T-helper 17 cell (primary cell): ENCODE results near the gene MTCH1. TPM values are rescaled to one million over a fixed set of nuclear protein-coding genes. Genes with fewer than 3 reads are reported as not detected.

Experiments used
- ATAC-seq: fragments of 150-1000 bp; cut with Tn5 transposase; 2 replicates; pipeline ENCODE4 v1.10.0; 2021; ENCODE audit warnings: mild to moderate bottlenecking, moderate library complexity
- DNase-seq, 3 donors: peaks; one replicate each; pipeline versions ENCODE4 v3.0.0 to v3.0.0-alpha.2; 2020 to 2021
- H3K9me3 ChIP-seq: one replicate; pipeline ENCODE4 v1.7.0; 2013; ENCODE audit warnings: low read length, mild to moderate bottlenecking; ENCODE audit not compliant: control insufficient read depth, poor library complexity, severe bottlenecking
- H3K27ac Mint-ChIP-seq: one replicate; pipeline ENCODE4 v1.8.0; 2022; ENCODE audit warnings: mild to moderate bottlenecking, moderate library complexity, mixed read lengths
- H3K27me3 Mint-ChIP-seq: one replicate; pipeline ENCODE4 v1.8.0; 2022; ENCODE audit warnings: mixed read lengths
- H3K36me3 Mint-ChIP-seq: one replicate; pipeline ENCODE4 v1.8.0; 2022; ENCODE audit warnings: low read depth, mixed read lengths
- H3K4me1 Mint-ChIP-seq: one replicate; pipeline ENCODE4 v1.8.0; 2022; ENCODE audit warnings: mild to moderate bottlenecking, mixed read lengths
- H3K4me3 Mint-ChIP-seq: one replicate; pipeline ENCODE4 v1.8.0; 2022; ENCODE audit warnings: mild to moderate bottlenecking, moderate library complexity, mixed read lengths
- total RNA-seq, 4 donors: library from RNA in 2 of 4; stranded (reverse) in 2 of 4; gene quantifications; one replicate each; pipeline ENCODE4 v1.2.3 and lab custom pipeline; 2022 to 2026

Gene MTCH1
- total RNA-seq, 2 donors from 2014 or later: 194 to 202 TPM

DNA sequence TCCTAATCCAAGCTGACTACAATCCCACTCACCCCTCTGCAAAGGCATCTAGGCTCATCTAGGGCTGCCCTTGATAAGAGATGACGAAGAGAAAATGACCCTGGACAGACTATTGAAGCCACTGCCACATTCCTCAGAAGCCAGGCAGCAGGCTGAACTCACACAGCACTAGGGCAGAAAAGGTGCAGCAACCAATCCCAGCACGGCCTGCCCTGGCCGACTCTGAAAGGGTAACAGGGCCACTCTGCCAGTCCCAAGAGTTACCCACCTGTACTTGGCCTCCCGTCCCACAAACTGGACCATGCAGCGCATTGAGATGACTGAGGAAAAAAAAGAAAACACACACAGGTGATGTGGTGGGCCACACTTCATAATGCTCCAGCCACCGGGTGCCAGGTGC, 9.1 kb downstream of the MTCH1 start:
- H3K9me3 ChIP-seq: no peaks in the 10 kb centered on the region
- Mint-ChIP-seq H3K4me1 (peaks cover 27% of the 10 kb centered on the region), H3K36me3 (peaks cover 5% of the 10 kb centered on the region), H3K4me3 (no peak overlapping the region), H3K27me3 (no peaks in the 10 kb centered on the region), H3K27ac (no peak overlapping the region)
- DNase-seq (no peak), ATAC-seq (no peak)

DNA sequence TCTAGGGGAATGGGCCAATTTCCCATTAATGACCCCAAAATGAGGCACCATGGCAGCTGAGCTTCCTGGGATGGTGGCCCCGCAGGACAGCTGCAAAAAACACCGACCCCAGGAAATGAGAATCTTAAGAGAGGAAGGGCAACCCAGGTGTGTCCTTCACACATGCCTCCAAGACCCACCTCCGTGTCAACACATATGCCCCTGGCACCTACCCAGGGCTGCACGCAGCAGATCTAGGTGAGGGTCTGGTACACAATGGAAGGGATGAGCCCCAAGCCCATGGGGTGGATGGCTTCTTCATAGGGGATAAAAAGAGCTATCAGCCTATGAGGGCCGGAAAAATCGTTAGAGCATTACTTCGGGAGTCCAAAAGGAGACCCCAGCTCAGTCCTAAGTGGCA, 9.5 kb downstream of the MTCH1 start:
- no peaks in the 10 kb centered on the region for H3K9me3 ChIP-seq
- H3K4me3 Mint-ChIP-seq: no peak overlapping the region
- H3K27ac Mint-ChIP-seq: peak overlapping the region; percentile 79
- ATAC-seq: no peak
- no peaks in the 10 kb centered on the region for H3K27me3 Mint-ChIP-seq
- DNase-seq: no peak
- peaks cover 23% of the 10 kb centered on the region for H3K4me1 Mint-ChIP-seq
- peaks cover 3% of the 10 kb centered on the region for H3K36me3 Mint-ChIP-seq

DNA sequence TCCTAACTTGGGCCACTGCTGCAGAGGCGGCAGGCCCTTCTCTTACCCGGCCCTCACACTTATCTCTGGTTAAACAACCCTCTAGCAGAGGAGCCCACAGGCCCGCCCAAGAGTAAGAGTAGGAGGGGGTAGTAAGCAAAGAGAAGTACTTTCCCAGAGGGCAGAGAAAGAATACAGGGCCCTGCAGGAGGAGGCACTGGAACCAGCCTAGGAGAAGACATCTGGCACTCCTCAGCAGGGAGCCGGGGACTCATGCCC, 10.1 kb downstream of the MTCH1 start:
- ATAC-seq (no peak), DNase-seq (no peak)
- Mint-ChIP-seq H3K27ac (peak overlapping the region; percentile 79), H3K27me3 (no peaks in the 10 kb centered on the region), H3K36me3 (peaks cover 3% of the 10 kb centered on the region), H3K4me1 (peaks cover 19% of the 10 kb centered on the region), H3K4me3 (no peak overlapping the region)
- H3K9me3 ChIP-seq: no peaks in the 10 kb centered on the region

DNA sequence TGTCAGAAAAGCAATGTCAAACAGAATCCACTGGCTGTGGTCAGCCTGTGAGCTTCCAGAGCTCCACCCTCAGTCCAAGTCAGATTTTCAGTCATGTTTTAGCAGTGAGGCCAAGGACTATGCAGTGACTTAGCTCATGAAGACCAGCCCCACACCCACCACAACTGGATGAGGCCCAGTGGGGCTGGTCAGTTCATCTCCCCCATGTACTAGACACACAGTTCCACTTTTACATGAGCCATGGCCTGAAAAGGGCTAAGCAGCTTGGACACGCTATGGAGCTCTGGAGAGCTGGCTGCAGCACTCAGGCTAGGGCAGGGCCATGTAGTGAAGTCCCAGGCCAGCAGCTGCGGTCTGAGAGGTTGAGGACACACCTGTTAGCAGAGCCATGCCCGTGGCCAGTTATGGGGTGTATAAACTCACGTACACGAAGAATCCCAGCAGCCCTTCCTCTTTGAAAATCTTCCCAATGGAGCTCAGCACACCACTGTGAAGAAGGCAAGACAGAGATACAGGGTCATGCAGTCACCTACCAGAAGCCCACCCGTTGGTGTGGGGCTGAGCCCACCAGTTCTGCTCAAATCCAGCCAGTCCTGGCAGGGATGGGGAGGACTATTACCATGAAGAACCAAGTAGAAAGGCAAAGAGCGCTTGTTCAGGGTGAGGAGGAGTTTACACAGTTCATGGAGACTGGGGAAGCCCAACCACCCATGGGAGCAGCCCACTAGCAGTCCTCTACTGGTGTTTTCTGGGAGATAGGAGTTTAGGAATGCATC, 10.6 kb downstream of the MTCH1 start:
- H3K36me3 Mint-ChIP-seq: peaks cover 3% of the 10 kb centered on the region
- no peak overlapping the region for H3K4me3 Mint-ChIP-seq
- no peaks in the 10 kb centered on the region for H3K9me3 ChIP-seq
- H3K27ac Mint-ChIP-seq: peak overlapping the region; percentile 79
- ATAC-seq: no peak
- peaks cover 16% of the 10 kb centered on the region for H3K4me1 Mint-ChIP-seq
- no peaks in the 10 kb centered on the region for H3K27me3 Mint-ChIP-seq
- DNase-seq: no peak

DNA sequence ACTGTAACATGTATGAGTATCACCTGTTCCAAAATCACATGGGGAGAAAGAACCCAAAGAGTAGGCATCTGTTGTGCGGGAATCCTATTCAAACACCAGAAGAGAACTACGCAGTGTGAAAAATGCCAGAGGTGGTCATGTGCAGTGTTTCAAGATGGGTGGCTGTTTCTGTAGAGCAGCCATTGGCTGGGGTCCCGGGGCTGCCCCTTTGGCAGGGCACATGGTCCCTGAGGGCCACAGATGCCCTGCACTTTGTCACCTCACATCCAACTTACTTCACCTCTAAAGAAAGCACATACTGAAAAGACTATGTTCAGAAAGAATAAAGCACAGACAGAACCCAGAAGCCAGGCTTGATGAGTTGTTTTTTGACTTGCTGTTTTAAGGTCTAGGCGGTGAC, 12.3 kb downstream of the MTCH1 start:
- Mint-ChIP-seq H3K36me3 (peaks cover 5% of the 10 kb centered on the region), H3K27ac (no peak overlapping the region), H3K4me1 (peaks cover 7% of the 10 kb centered on the region)

DNA sequence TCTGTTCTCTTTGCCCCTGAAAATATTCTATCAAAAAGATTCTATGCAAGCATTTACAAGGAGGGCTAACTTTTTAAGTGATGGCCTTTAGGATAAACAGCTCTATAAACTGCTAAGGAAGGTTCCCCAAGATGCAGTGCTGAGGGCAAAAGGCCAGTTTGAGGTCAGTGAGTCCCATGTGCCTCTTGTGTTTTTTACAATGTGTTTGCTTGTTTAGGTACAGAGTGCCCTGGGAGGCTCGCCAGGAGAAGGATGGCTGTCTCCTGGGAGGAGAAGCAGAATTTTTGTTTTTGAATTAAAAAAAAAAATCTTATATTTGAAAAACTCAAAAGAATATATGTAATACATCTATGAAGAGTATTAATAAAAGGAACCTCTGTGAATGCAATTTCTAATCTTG, 12.8 kb downstream of the MTCH1 start:
- H3K27ac Mint-ChIP-seq: no peak overlapping the region
- ATAC-seq: no peak
- no peak for DNase-seq
- H3K36me3 Mint-ChIP-seq: peaks cover 6% of the 10 kb centered on the region
- H3K9me3 ChIP-seq: no peaks in the 10 kb centered on the region
- H3K4me3 Mint-ChIP-seq: no peak overlapping the region
- no peaks in the 10 kb centered on the region for H3K27me3 Mint-ChIP-seq
- H3K4me1 Mint-ChIP-seq: peaks cover 7% of the 10 kb centered on the region

More for the DNA sequence above, 12.3 kb downstream of the MTCH1 start:
- no peak for DNase-seq
- Mint-ChIP-seq H3K4me3 (no peak overlapping the region), H3K27me3 (no peaks in the 10 kb centered on the region)
- ATAC-seq: no peak
- no peaks in the 10 kb centered on the region for H3K9me3 ChIP-seq

DNA sequence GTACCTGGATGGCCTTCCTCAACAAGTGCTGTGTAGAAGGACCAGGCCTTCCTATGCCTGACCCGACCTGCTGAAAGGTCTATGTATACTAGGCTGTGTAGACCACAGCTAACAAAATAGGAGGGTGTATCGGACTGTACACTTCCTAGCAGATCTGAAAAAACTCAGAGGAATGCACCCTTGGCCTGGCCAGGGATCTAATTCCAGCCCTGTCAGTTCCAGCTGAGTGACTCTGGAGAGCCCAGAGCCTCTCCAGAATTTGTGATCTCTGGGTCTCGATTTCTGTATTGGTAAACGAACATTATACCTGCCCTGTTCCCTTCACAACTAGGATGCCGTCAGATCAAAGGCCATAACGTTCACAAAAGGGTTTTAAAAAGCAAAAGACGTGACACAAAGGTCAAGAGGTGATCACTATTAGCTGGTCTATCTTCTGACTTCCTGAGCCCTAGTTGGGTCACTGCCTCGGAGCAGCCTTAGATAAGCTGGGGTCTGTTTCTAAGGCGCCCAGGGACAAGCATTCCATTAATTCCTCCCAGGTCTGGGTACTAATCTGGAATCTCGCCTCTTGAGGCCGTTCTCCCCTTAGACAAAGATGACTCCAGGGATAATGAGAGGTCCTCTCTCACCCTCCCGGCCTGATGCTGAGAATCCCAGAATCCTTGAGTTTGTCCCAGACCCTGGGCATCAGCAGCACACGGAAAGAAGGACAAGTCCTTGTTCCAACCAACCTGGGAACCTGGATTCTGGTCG, 13.9 kb downstream of the MTCH1 start:
- Mint-ChIP-seq H3K4me3 (no peak overlapping the region), H3K4me1 (peaks cover 3% of the 10 kb centered on the region), H3K36me3 (peaks cover 6% of the 10 kb centered on the region), H3K27me3 (no peaks in the 10 kb centered on the region), H3K27ac (peak overlapping the region; percentile 14)
- H3K9me3 ChIP-seq: no peaks in the 10 kb centered on the region
- ATAC-seq: no peak
- DNase-seq: no peak

DNA sequence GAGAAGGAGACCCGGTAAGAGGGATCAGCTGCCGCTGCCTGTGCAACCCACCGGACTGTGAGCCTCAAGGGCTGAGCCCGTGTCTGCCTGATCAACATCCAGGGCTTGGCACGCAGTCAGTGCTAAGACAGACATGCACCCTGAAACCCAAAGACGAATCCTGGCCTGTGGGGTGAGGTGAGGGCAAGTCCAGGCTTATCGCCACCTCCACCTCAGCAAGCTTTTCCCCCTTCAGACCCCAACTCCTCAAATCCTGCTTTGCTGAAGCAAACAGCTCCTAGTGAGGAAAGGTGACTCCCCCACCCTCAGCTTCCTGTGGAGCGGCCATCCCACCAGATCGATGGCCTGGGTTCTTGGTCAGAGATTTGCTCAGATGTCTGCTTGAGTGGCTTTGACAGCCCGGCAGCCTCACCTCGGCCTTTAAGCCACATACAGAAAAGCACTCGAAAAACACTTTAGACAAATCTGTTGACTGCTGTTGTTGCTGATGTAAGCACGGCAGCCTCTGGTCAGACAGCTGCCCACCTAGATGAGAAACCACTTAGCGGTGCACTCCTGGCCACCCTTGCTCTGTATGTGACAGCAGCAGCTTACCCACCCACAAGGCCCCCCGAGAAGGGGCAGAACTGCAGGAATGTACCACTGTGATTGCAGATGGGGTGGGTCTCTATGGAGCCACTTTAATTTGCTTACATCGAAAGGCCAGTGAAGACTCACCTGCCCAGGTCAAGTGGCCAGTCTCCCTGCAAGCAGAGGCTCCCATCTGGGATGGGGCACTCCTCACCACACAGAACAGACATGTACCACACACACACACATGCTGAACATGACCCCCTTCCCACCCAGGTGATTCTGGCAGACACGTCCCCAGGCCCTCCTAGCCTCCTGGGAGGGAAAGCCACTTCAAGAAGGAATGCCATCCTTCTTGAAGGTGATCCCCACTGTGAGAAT, 14.8 kb downstream of the MTCH1 start:
- no peak overlapping the region for H3K27ac Mint-ChIP-seq

DNA sequence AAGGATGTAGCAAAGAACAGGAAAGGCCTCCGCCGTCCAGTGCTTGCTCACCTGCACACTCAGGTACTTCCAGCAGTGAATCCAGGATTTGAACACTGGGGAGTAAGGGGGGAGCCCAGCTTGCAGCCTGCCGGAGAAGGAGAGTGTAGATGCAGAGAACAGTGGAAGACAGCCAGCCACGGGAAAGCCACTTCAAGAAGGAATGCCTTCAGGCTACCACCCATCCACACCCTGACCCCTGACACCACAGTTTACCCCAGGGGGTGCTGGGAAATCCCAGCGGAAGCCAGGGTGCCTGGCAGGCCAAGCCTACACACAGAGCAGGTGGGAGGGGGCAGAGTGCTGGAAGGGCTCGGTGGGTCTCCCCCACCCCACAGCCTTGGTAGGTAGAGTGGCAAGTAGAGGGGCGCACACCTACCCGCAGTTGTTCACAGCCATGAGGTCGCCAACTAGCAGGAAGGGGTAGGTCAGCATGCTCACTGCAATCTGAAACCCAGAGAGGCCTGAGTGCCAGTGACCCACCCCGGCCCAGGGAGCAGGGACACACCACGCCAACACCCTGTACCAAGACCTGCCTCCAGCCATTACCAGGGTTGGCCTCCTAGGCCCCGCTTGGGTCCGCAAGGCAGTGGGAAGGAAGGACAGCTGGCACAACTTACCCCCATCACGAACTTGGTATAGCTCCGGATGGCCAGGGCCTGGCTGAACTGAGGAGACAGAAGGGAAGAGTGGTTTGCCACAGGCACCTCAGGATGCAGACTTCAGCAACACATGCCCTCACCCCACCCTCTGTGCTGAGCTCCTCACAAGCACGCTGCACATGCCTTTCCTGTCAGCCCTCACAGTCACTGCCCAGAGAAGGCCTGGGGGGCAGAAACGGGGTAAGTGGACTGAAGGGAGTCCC, 15.8 kb downstream of the MTCH1 start:
- Mint-ChIP-seq H3K27me3 (no peaks in the 10 kb centered on the region), H3K4me3 (peak overlapping the region; percentile 28), H3K4me1 (peaks cover 8% of the 10 kb centered on the region), H3K36me3 (peaks cover 3% of the 10 kb centered on the region), H3K27ac (no peak overlapping the region)
- ATAC-seq: no peak
- DNase-seq: no peak
- no peaks in the 10 kb centered on the region for H3K9me3 ChIP-seq

More for the DNA sequence above, 14.8 kb downstream of the MTCH1 start:
- Mint-ChIP-seq H3K27me3 (no peaks in the 10 kb centered on the region), H3K36me3 (peaks cover 3% of the 10 kb centered on the region), H3K4me1 (peaks cover 3% of the 10 kb centered on the region), H3K4me3 (no peak overlapping the region)
- H3K9me3 ChIP-seq: no peaks in the 10 kb centered on the region
- no peak for ATAC-seq
- no peak for DNase-seq

DNA sequence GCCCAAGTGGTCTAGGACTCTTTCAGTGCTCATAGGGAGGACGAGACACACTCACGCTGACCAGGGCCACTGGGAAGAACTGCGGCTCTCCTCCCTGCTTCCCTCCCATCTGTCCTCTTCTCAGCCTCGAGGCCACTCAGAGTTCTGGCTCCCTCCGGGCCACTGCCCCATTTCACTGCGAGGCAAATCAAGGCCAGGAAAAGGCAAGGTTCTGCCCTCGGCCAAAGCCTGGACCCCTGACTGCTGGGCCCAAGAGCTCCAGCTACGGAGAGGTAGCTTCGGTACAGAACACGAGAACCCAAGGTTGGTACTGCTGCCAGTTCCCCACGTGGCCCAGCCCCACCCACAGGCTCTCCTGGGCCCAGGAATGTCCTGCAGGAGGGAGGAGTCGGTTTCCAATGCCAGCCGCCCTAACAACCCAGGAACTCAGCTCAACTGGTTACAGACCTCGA, 16.7 kb downstream of the MTCH1 start:
- H3K27ac Mint-ChIP-seq: no peak overlapping the region

DNA sequence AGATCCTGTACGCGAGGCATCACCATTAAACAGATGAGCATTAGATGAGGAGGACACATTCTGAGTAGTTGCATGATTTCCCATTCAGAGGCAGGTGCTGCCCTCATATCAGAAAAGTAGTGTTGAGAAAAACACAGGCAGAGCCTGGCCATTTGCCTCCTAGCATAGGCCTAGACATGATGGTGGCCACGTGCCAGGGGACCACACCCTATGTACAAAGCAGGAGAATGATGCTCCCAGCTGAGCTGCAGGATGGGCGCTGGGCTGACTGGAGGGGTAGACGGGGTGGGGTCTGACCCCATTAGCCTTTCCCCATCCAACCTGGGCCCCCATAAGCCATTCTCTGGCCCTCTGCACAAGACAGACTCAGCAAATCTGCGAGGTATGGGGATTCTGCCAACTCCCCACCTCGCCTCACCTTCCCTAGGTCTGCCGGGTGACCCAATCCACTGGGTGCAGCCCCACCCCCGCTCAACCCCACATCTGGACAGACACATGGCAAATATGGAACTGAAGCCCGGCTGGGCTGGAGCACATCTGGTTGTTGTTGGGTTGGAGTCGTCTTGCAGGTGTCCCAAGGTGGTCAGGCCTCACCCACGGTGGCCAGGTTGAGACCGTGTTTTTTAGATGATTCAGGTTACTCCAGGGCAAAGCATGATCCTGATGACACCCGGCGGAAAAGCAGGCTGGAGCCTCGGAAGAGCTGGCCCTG, 17.6 kb downstream of the MTCH1 start:
- H3K9me3 ChIP-seq: no peaks in the 10 kb centered on the region
- H3K27me3 Mint-ChIP-seq: no peaks in the 10 kb centered on the region
- H3K27ac Mint-ChIP-seq: no peak overlapping the region
- peaks cover 21% of the 10 kb centered on the region for H3K4me1 Mint-ChIP-seq
- DNase-seq: no peak
- peaks cover 3% of the 10 kb centered on the region for H3K36me3 Mint-ChIP-seq
- no peak for ATAC-seq
- H3K4me3 Mint-ChIP-seq: peak overlapping the region; percentile 31

More for the DNA sequence above, 16.7 kb downstream of the MTCH1 start:
- DNase-seq (no peak), ATAC-seq (no peak)
- no peaks in the 10 kb centered on the region for H3K27me3 Mint-ChIP-seq
- peaks cover 3% of the 10 kb centered on the region for H3K36me3 Mint-ChIP-seq
- H3K4me1 Mint-ChIP-seq: peaks cover 15% of the 10 kb centered on the region
- H3K9me3 ChIP-seq: no peaks in the 10 kb centered on the region
- H3K4me3 Mint-ChIP-seq: no peak overlapping the region

DNA sequence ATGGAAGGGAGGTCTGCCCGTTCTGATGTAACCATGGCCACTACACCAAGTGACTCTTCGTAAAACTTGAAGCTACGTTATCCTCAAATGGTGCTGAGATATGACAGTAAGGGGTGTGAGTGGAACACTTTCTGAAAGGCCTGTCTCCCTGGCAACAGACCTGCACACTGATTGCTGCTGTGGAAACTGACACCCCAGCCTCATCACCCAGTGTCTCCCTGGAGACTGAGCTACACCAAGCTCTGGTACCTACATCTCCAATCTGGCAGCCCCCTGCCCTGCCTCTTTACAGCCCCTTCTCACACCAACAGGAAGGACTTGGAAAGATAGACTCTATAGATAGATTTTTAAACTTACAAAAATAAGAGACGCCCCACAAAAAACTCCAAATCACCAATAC, 18.2 kb downstream of the MTCH1 start:
- DNase-seq (no peak), ATAC-seq (no peak)
- H3K27me3 Mint-ChIP-seq: no peaks in the 10 kb centered on the region
- no peaks in the 10 kb centered on the region for H3K9me3 ChIP-seq
- no peak overlapping the region for H3K27ac Mint-ChIP-seq
- H3K36me3 Mint-ChIP-seq: peaks cover 3% of the 10 kb centered on the region
- no peak overlapping the region for H3K4me3 Mint-ChIP-seq
- H3K4me1 Mint-ChIP-seq: peaks cover 27% of the 10 kb centered on the region
